ENCODE results near the gene KCNN1.
A peak's percentile ranks its signal among the peaks of the same experiment; 100 is the strongest.

KCNN1 gene

DNA sequence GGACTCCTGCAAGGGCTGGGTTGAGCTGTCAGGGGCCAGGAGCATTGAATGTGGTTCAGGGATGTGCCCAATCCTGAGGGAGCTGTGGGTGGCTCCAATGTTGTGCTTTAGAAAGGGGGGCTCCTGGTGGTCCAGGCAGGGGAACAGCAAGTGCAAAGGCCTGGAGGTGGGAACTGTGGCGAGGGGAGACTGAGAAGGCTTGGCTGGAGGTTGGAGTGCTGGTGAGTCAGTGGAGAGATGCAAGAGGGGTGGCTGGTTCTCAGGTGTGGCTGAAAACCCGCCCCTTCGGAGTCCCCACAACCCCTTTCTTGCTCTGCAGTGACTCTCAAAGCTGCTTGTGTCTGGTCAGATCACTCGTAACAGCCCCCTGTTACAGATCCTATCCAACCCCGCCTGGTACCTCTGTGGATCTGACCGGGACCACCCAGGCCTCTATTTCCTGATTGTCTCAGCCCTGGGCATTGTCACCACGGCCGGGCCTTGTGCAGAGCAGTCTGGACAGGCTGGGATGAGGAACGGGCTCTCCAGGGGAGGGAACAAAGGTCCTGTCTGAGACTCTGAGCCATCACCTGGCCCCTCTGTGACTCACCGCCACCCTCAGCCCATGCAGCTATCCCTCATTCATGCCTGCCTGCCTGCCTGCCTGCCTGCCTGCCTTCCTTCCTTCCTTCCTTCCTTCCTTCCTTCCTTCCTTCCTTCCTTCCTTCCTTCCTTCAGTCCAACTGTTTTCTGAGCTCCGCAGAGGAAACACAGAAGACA, 1.4 kb upstream of the KCNN1 start:
- H3K9me3 ChIP-seq (ENCODE audit: severe bottlenecking) = no peaks in the 10 kb centered on the region
- TF ChIP-seq, protein P1, sequence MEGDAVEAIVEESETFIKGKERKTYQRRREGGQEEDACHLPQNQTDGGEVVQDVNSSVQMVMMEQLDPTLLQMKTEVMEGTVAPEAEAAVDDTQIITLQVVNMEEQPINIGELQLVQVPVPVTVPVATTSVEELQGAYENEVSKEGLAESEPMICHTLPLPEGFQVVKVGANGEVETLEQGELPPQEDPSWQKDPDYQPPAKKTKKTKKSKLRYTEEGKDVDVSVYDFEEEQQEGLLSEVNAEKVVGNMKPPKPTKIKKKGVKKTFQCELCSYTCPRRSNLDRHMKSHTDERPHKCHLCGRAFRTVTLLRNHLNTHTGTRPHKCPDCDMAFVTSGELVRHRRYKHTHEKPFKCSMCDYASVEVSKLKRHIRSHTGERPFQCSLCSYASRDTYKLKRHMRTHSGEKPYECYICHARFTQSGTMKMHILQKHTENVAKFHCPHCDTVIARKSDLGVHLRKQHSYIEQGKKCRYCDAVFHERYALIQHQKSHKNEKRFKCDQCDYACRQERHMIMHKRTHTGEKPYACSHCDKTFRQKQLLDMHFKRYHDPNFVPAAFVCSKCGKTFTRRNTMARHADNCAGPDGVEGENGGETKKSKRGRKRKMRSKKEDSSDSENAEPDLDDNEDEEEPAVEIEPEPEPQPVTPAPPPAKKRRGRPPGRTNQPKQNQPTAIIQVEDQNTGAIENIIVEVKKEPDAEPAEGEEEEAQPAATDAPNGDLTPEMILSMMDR (IDR thresholded peaks at IDR 0.05; ENCODE audit: poor library complexity, severe bottlenecking) = no peak
- no peaks in the 10 kb centered on the region for H3K4me1 ChIP-seq (ENCODE audit: insufficient read depth, poor library complexity, severe bottlenecking)
- no peaks in the 10 kb centered on the region for H3K36me3 ChIP-seq (ENCODE audit: low read depth)
- H3K27ac ChIP-seq (ENCODE audit: poor library complexity, severe bottlenecking) = no peak overlapping the region
- DNase-seq (ENCODE audit: low spot score) (no peak), ATAC-seq (ENCODE audit: low read depth) (peak; percentile 52; the same call in 2 of the 3 replicates)
- peaks cover 22% of the 10 kb centered on the region for H3K27me3 ChIP-seq (ENCODE audit: insufficient read depth, poor library complexity, severe bottlenecking)
- H3K4me3 ChIP-seq (ENCODE audit: severe bottlenecking) = no peak overlapping the region

DNA sequence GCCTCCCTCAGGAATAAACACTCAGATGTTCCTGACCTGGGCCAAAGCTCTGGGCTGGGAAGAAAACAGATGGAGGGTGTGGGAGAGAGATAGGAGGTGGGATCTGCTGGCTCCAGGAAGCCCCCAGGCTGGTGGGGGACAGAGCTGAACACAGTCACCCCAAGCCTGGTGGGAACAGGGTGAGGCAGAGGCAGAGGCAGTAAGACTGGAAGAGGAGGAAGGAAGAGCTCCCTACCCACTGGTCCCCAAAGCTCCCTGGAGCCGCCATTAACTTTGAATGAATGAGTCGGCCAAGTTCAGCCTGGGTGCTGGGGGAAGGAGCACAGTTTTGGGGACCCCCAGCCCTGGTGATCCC, 801 bp upstream of the KCNN1 start:
- H3K27me3 ChIP-seq (ENCODE audit: insufficient read depth, poor library complexity, severe bottlenecking) = peaks cover 22% of the 10 kb centered on the region
- no peaks in the 10 kb centered on the region for H3K4me1 ChIP-seq (ENCODE audit: insufficient read depth, poor library complexity, severe bottlenecking)
- no peaks in the 10 kb centered on the region for H3K9me3 ChIP-seq (ENCODE audit: severe bottlenecking)
- H3K27ac ChIP-seq (ENCODE audit: poor library complexity, severe bottlenecking) = no peak overlapping the region
- no peaks in the 10 kb centered on the region for H3K36me3 ChIP-seq (ENCODE audit: low read depth)
- no peak overlapping the region for H3K4me3 ChIP-seq (ENCODE audit: severe bottlenecking)
- no peak for DNase-seq (ENCODE audit: low spot score)
- TF ChIP-seq, protein P1 (IDR thresholded peaks at IDR 0.05; ENCODE audit: poor library complexity, severe bottlenecking) = no peak
- ATAC-seq (ENCODE audit: low read depth) = no peak

DNA sequence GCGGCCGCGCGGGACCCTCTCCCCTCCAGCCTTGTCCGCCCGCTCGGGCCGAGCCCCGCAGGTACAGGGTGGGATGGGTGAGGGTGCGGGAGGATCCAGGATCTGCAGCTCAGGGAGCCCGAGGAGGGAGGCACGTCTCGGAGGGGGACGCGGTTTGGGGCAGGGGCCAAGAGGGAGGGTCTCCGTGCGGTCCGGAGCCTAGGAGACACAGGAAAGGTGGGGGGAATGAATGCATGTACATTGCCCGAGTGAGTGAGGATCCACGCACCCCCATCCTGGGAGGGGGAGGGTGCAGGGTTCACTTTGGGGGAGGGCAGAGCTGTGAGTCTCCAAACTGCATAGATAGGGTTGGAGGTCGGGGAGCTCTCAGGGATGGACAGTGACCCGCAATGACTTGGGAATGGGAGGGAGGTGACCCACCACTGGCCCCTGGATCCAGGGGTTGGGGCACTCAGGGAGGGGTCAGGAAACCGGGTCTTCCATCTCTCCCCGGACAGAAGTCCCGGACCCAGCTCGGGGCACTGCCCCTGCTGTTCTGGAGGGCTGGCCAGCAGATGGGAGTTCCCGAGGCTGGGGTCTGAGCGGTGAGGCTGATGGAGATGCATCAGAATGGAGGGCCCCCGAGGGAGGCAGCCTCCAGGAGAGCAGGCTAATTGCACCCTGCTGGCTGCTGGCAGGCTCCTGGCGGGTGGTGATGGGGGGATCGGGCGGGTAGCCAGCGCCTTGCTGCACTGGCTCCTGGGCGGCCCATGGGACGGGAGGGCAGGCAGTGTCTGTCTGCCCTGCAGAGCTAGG, 547 bp downstream of the KCNN1 start:
- ATAC-seq (ENCODE audit: low read depth) = no peak
- Histone ChIP-seq H3K4me1 (ENCODE audit: insufficient read depth, poor library complexity, severe bottlenecking) (no peaks in the 10 kb centered on the region), H3K4me3 (ENCODE audit: severe bottlenecking) (peak overlapping the region; percentile 13), H3K36me3 (ENCODE audit: low read depth) (no peaks in the 10 kb centered on the region), H3K9me3 (ENCODE audit: severe bottlenecking) (no peaks in the 10 kb centered on the region), H3K27ac (ENCODE audit: poor library complexity, severe bottlenecking) (no peak overlapping the region), H3K27me3 (ENCODE audit: insufficient read depth, poor library complexity, severe bottlenecking) (peaks cover 22% of the 10 kb centered on the region)
- TF ChIP-seq, protein P1 (IDR thresholded peaks at IDR 0.05; ENCODE audit: poor library complexity, severe bottlenecking) = no peak
- DNase-seq (ENCODE audit: low spot score) = no peak

DNA sequence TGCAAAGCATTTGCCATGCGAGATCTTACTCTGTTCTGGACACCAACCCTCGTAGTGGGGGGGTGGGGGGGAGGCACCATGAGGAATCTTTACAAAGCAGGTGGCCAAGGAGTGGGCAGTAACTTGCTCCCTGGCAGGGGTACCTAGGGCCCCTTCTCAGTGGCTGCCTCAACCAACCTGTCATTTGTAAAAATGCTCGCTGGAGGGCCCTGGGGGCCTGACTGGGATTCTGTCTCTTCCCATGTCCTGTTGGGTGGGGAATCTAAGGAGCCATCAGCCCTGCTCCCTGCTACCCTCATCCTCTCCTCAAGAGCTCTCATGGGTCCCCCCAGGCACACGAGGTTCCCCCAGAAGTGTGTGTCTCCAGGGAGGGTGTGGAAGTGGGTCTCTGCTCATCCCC, 1.5 kb downstream of the KCNN1 start:
- H3K27me3 ChIP-seq (ENCODE audit: insufficient read depth, poor library complexity, severe bottlenecking) = peaks cover 22% of the 10 kb centered on the region

More for the DNA sequence above, 1.5 kb downstream of the KCNN1 start:
- H3K9me3 ChIP-seq (ENCODE audit: severe bottlenecking) = no peaks in the 10 kb centered on the region
- ATAC-seq (ENCODE audit: low read depth) = no peak
- TF ChIP-seq, protein P1 (IDR thresholded peaks at IDR 0.05; ENCODE audit: poor library complexity, severe bottlenecking) = no peak
- H3K4me1 ChIP-seq (ENCODE audit: insufficient read depth, poor library complexity, severe bottlenecking) = no peaks in the 10 kb centered on the region
- DNase-seq (ENCODE audit: low spot score) = no peak
- no peaks in the 10 kb centered on the region for H3K36me3 ChIP-seq (ENCODE audit: low read depth)
- no peak overlapping the region for H3K4me3 ChIP-seq (ENCODE audit: severe bottlenecking)
- no peak overlapping the region for H3K27ac ChIP-seq (ENCODE audit: poor library complexity, severe bottlenecking)
